ENCODE results near the gene TMEM121B. TPM values are rescaled to one million over a fixed set of nuclear protein-coding genes. Genes with fewer than 3 reads are reported as not detected.
A peak's percentile ranks its signal among the peaks of the same experiment; 100 is the strongest.

Gene TMEM121B
- total RNA-seq, 1 experiment from 2014 or later = not detected

DNA sequence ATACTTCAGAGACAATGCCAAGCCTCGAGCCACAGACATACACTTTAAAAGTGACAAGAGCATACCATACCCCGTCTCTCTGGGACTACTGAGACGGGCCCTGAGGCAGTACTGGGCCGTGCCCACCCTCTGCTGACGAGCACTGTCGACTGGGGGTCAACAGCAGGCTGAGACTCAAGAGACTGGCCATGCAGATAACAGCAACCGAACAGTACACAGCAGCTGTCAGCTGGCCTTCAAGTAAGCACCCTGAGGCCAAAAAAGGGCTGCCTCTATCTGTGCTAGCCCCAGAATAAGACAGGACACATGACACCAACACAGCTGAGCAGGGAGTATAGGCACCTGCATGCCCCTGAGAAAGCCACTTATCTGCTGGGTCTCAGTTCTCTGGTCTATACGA, 18.9 kb upstream of the TMEM121B start:
- DNase-seq (ENCODE audit: extremely low read depth, low read depth) = no peak

GRCh38 chr22:17138513-17138912, 17.4 kb upstream of the TMEM121B start:
- DNase-seq (ENCODE audit: extremely low read depth, low read depth) = no peak

DNA sequence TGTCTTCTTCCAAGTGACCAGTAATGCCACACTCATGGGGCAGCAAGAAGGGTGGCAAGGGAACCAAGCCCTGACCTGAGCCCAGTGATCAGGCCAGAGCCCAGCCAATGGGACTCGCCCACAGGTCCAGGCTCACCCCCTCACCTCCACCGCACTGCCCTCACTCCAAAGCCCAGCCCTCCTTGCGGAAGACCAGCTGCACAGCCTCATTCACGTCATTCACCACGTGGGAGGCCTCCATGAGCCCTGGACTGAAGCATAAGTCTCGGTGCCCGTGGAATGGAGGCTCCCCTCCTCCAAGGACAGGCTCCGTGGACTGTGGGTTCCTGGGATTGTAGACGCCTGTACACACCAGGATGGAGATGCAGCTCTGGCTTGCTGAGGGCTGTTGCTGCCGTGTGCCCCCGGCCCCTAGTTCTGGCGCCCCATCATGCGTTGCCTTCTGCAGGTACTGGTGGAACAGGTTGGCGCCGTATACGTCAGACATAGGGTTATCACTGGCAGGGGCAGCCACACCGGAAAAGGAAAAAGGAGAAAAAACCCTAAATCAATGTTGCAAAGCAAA, 16.8 kb upstream of the TMEM121B start:
- no peak for DNase-seq (ENCODE audit: extremely low read depth, low read depth)

DNA sequence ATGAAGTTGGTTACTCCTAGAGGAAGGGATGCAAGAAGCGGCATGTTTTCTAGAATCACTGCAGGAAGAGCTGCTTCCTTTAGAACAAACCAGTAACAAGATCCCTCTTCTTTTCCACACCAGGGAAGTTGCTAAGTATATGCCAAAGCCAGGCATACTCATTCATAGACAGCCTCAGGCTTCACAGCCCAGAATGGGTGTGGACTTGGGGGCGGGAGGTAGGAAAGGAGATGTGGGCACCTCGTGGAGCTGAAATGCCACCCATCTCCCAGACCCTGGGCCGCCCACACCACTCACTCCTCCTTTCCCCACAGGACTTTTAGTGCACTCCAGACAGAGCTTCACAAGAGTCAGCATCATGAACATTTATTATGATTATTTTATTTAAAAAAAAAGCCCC, 16.0 kb upstream of the TMEM121B start:
- DNase-seq (ENCODE audit: extremely low read depth, low read depth) = no peak

- no peak for DNase-seq (ENCODE audit: extremely low read depth, low read depth)
These were observed 14.1 kb upstream of the TMEM121B start for GRCh38 chr22:17135153-17135760.

GRCh38 chr22:17133137-17133536, 12.0 kb upstream of the TMEM121B start:
- no peak for DNase-seq (ENCODE audit: extremely low read depth, low read depth)

GRCh38 chr22:17132112-17132511, 11.0 kb upstream of the TMEM121B start:
- no peak for DNase-seq (ENCODE audit: extremely low read depth, low read depth)

- no peak for DNase-seq (ENCODE audit: extremely low read depth, low read depth)
These were observed 10.5 kb upstream of the TMEM121B start for GRCh38 chr22:17131686-17132085.

- DNase-seq (ENCODE audit: extremely low read depth, low read depth) = no peak
These were observed 9.0 kb upstream of the TMEM121B start for GRCh38 chr22:17130199-17130598.

GRCh38 chr22:17120711-17121232, 388 bp downstream of the TMEM121B start:
- DNase-seq (ENCODE audit: extremely low read depth, low read depth) = no peak

- DNase-seq (ENCODE audit: extremely low read depth, low read depth) = peak; percentile 40
These were observed 879 bp downstream of the TMEM121B start for GRCh38 chr22:17120281-17120680.

GRCh38 chr22:17119481-17120202, 1.5 kb downstream of the TMEM121B start:
- no peak for DNase-seq (ENCODE audit: extremely low read depth, low read depth)

GRCh38 chr22:17118342-17118741, 2.8 kb downstream of the TMEM121B start:
- no peak for DNase-seq (ENCODE audit: extremely low read depth, low read depth)

DNA sequence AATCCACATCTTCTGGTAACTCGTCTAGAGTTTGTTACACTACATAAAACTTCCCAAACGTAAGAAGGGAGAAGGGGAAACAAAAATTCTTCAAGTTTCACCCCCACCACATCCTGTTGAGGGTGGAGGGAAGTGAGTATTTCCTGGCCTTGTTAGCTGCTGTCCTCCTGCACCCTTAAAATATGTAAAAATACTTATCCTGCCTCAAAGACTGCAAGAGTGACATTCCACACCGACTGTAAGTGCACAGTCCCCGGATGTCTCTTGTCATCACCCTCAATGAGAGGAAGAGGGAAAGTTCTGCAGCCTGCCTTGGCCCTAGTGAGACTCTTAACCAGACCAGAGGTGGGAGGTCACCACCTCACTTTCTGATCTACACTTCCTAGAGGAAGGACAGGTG, 3.3 kb downstream of the TMEM121B start:
- no peak for DNase-seq (ENCODE audit: extremely low read depth, low read depth)

DNA sequence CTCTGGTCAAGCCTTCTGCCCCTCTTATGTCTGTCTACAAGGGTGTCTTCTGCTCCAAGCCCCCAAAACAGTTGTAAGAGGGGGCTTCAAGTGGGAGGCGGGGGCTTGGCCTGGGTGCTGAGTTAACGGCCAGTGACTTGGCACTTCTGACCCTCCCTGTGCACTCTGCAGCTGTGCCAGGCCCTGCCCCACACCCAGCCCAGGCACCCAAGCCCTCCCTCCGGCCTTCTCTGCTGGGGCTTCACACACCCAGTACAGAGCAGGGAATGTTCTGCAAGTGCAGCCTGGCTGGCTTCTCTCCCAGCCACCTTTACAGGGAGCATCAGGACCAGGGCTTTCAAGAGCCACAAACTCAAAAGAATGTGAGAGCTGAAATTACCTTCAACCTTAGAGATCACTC, 3.8 kb downstream of the TMEM121B start:
- DNase-seq (ENCODE audit: extremely low read depth, low read depth) = no peak

GRCh38 chr22:17116572-17117330, 4.4 kb downstream of the TMEM121B start:
- DNase-seq (ENCODE audit: extremely low read depth, low read depth) = no peak

- no peak for DNase-seq (ENCODE audit: extremely low read depth, low read depth)
These were observed 5.1 kb downstream of the TMEM121B start for GRCh38 chr22:17115945-17116565.

DNA sequence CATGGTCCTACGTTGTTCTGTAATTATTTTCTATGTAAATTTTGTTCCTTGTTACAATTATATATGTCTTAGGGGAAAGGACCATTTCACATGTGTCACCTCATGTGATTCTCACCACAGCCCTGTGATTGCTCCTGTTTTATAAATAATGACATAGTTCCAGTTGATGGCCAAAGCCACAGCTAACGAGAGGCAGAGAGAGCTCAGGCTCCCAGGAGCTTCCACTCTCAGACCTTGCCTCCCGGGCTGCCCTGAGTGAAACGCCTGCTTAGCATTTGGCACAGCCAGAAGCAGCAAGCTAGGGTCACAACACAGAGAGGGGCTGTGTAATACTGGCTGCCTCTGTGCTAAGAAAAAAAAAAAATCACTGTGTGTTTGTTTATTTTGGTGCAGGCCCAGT, 5.9 kb downstream of the TMEM121B start:
- no peak for DNase-seq (ENCODE audit: extremely low read depth, low read depth)

- no peak for DNase-seq (ENCODE audit: extremely low read depth, low read depth)
These were observed 6.3 kb downstream of the TMEM121B start for GRCh38 chr22:17114898-17115235.

- DNase-seq (ENCODE audit: extremely low read depth, low read depth) = no peak
These were observed 6.8 kb downstream of the TMEM121B start for GRCh38 chr22:17114173-17114897.

Measured in NCI-H460 (cell line).